ENCODE results near the gene ARF3.

ARF3 gene

GRCh38 chr12:48894271-48894670 is 63.0 kb downstream of the ARF3 start:
- in situ Hi-C loops (cut with HindIII; ENCODE audit: low pct_unique_long_range_greater_than_20kb, low sequenced_read_pairs), result no loop called here
- TF ChIP-seq JUND (IDR thresholded peaks at IDR 0.05; ENCODE audit: low read depth), result no peak
- no peak for DNase-seq (ENCODE audit: low read depth in 1 of 2, low spot score in 1 of 2)

DNA sequence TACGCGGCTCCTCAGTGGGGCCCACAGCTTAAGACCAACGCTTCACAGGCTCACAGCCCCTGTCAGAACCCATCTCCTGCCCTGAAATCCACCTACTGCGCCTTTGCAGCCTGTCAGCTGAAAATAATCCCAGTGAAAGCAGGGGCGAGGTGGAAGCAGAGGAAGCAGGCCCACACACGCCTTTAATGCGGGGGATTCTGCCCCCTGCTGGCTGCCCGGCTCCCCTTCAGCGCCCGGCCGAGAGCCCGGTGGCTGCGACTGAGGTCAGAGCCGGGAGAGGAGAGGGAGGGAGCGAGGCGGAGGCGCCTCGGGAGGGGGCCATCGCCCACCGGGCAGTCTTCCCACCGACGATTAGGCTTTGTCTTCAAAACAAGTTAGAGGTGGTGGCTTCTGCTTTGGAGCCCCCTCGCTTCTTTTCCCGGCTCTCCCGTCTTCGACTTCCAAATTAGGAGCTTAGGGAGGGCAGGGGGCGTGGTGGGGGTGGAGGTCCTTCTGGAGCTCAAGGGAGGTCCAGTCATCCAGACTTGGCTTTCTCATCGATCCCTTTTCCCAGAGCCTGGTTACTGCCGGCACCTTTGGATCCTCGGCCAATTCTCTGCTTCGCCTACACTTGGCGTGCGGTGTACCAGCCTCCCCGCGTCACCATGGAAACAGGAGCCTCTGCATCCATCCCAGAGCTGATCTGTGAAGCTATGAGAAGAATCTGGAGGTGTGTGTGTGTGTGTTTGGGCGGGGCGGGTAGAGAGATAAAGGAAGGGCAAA is 66.4 kb downstream of the ARF3 start:
- in situ Hi-C loops (cut with HindIII; ENCODE audit: low pct_unique_long_range_greater_than_20kb, low sequenced_read_pairs), result no loop called here
- peak; percentile 38 to 85 for DNase-seq (ENCODE audit: low read depth in 1 of 2, low spot score in 1 of 2)
- no peak for TF ChIP-seq JUND (IDR thresholded peaks at IDR 0.05; ENCODE audit: low read depth)

DNA sequence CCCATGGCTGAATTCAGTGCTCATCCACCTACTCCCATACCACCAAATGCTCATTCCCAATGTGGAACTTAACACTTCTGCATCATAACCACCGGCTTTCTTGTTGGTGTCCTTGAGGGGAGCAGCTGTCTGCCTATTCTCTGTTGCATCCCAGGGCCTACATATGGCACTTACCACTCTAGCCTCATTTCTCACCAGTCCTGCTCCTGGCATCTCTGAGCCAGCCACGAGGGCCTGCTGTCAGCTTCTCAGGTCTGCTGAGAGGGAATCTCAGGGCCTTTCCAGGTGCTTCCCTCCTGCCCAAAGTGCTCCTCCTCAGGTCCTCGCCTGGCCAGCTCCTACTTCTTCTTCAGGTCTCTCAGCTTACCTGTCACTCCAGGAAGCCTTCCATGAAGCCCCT is 67.6 kb downstream of the ARF3 start:
- in situ Hi-C loops (cut with HindIII; ENCODE audit: low pct_unique_long_range_greater_than_20kb, low sequenced_read_pairs), result no loop called here
- DNase-seq (ENCODE audit: low read depth in 1 of 2, low spot score in 1 of 2), result no peak
- TF ChIP-seq JUND (IDR thresholded peaks at IDR 0.05; ENCODE audit: low read depth), result no peak

Data from T47D (cell line).